HFF-Myc (cell line): Measurements from ENCODE around the gene GPHN.

Experiments
- DNase-seq: peaks from one replicate; pipeline ENCODE4 v3.0.0-alpha.2; 2011; ENCODE audit warnings: low read depth; ENCODE audit errors: extremely low read depth
- H3K4me3 ChIP-seq: replicated peaks from 2 replicates; pipeline ENCODE4 v1.5.1; 2011; ENCODE audit warnings: low read depth, mild to moderate bottlenecking, control low read depth, low read length
- TF ChIP-seq, protein P1 (sequence below): IDR thresholded peaks from 2 replicates; pipeline ENCODE4 v1.5.1; 2012; ENCODE audit warnings: mild to moderate bottlenecking, low read depth, low read length, control low read depth; ENCODE audit errors: missing control alignments

The GPHN gene

DNA sequence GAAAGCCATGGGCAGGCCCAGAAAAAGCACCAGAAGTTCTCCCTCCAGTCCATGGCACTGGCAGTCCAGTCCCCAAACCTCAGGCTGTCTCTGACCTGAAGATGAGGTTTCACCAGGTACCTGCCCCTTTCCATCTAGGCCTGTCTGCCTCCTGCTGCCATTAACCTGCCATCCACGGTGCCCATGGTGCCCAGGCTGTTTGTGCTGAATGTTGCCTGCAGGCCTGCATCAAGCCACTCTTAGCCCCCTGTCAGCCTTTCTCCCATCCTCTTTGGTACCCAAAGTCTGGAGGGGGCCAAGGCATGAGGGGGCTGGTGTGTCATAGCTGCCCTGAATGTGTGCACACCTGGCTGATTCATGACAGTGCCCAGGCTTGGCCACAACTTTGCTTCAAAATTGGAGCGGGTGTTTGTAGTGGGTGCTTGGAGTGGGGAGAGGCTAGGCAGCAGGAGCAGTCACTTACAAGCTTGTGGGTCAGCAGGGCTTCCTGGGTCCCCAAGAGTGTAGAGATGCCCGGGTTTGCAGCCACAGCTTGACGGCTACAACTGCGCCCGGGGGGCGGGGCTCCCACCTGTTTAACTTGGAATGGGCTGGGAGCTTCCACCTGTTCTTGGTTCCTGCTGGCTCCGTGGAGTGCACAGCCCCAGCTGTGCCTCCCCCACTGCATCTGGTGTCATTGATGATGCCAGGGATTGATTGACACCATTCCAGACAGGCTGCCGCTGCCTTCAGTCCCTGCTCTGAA lies 88.5 kb downstream of the GPHN start:
- TF ChIP-seq, protein P1, sequence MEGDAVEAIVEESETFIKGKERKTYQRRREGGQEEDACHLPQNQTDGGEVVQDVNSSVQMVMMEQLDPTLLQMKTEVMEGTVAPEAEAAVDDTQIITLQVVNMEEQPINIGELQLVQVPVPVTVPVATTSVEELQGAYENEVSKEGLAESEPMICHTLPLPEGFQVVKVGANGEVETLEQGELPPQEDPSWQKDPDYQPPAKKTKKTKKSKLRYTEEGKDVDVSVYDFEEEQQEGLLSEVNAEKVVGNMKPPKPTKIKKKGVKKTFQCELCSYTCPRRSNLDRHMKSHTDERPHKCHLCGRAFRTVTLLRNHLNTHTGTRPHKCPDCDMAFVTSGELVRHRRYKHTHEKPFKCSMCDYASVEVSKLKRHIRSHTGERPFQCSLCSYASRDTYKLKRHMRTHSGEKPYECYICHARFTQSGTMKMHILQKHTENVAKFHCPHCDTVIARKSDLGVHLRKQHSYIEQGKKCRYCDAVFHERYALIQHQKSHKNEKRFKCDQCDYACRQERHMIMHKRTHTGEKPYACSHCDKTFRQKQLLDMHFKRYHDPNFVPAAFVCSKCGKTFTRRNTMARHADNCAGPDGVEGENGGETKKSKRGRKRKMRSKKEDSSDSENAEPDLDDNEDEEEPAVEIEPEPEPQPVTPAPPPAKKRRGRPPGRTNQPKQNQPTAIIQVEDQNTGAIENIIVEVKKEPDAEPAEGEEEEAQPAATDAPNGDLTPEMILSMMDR, result no peak
- no peak for DNase-seq
- no peak overlapping the region for H3K4me3 ChIP-seq

DNA sequence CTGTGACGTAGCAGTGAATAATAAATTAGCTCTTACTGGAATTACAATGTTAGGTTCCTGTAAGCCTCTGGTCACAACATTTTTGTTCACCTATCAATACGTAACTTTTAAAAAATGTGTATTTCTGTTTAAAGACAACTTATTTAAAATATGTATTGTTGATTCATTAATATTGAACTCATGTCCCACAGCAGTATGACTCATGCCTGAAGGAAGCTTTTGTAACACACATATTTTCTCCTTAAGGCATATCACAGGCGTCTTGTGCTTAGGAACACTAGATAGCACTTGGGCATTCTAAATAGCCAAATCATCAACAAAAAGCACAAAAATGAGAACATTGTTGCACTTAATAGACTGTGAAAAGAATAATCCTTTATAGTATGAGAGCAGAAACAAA lies 92.5 kb downstream of the GPHN start:
- DNase-seq, result no peak
- H3K4me3 ChIP-seq, result no peak overlapping the region
- TF ChIP-seq, protein P1, result no peak

DNA sequence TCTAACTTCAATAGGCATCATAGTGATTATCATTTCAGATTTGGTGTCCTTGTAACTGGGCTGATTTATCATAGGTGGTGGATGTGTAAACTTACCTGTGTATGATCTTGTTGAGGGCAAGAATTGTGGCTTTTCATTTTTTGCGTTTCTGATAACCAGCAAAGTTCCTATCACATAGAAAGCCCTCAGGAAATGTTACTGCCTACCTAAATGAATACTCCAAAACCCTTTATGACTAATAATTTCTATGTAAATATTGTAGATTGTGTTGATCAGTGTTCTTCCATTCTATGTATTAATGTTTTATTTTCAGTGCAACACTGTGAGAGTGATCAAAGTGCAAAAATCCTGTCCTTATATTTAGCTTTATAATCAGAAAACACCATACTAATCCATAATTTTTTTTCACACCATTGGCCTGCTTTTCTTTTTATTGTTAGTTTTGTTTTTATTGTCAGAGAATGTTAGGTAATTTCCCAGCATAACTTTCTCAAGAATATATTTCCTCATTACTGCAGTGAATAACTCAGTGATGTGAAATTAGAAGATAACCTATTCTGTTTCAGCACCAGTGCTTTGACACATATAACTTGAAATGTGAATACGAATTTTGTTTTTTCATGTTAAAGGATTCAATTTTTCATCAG lies 94.1 kb downstream of the GPHN start:
- no peak for DNase-seq
- TF ChIP-seq, protein P1, result no peak
- no peak overlapping the region for H3K4me3 ChIP-seq

DNA sequence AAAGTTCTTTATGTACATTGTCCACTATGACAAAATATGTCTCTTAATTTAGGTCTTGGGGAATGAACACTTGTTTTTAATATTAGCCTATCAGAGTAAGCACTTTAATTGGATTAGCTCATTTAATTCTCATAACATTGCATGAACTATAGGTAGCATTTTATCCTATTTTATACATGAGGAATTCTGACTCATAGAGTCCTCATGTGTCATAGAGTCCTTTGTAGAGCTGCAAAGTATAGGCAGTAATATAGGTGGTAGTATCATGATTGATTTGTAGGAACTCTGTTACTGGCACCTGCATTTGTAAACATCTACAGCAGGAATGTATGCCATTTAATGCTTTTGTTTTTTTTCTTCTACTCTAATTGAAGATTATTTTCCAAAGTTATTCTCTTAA lies 96.0 kb downstream of the GPHN start:
- TF ChIP-seq, protein P1, result no peak
- no peak for DNase-seq
- H3K4me3 ChIP-seq, result no peak overlapping the region

DNA sequence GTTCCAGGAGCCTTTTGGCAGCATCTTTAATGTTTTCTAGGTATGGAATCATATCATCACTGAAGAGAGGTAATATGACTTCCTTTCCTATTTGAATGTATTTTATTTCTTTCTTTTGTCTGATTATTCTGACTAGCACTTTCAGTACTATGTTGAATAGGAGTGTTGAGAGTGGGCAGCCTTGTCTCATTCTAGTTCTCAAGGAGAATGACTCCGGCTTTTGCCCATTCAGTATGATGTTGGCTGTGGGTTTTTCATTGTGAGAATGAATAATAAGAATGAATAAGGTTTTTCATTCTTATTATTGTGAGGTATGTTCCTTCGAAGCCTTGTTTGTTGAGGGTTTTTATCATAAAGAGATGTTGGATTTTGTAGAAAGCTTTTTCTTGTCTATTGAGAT lies 98.9 kb downstream of the GPHN start:
- TF ChIP-seq, protein P1, result no peak
- H3K4me3 ChIP-seq, result no peak overlapping the region
- DNase-seq, result no peak

DNA sequence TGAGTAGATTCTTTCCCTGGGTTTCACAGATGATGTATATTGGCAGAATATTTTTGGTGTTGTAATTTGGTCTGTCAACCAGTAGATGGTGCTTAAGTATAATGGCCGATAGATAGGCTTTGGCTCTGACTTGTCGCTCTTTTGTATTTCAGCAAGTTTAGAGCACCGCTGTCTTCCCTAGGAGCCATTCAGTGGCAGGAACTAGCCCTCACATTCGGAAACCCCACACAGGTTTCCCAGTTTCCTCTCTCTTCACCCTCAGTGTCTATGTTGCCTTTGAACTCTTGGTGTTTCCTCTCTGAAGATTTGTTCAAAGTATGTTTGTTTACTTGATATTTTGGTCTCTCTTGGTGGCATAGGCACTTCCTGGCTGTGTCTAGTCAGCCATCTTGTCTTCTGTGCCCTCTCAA lies 102.2 kb downstream of the GPHN start:
- H3K4me3 ChIP-seq, result no peak overlapping the region
- DNase-seq, result no peak
- TF ChIP-seq, protein P1, result peak; percentile 32

DNA sequence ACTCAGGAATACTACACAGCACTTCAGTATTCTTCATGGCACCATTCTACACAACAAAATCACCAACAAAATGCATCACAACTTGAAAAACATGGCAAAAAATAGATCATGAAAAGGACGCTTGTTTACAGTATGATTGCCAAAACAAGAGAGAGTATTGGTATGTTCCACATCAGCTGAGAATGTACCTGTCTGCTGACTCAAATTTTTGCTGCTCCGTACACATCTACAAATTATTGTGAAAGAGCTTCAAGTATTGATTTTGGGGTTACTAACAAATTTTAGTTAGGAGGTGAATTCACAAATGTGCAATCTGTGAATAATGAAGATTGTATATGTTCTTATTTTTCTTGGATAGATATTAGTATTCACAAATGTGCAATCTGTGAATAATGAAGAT lies 105.4 kb downstream of the GPHN start:
- H3K4me3 ChIP-seq, result no peak overlapping the region
- TF ChIP-seq, protein P1, result no peak
- no peak for DNase-seq
